A673 (cell line): ENCODE data around the gene PDE4C. TPM values are rescaled to one million over a fixed set of nuclear protein-coding genes. Genes with fewer than 3 reads are reported as not detected.

Source experiments
- BruUV-seq: library from RNA; stranded (reverse); fragments of 400-500 nt; replicated peaks from 2 replicates; lab custom pipeline; 2021; lab: Mats Ljungman, UMichigan
- CTCF ChIA-PET: fragments of 300-600 bp; sonication (Branson Sonifier 250); formaldehyde crosslinking; loops from one replicate; lab custom pipeline; 2022; ENCODE audit warnings: antibody characterized with exemption; lab: Charles Lee
- POLR2A ChIA-PET: fragments of 300-600 bp; sonication (Branson Sonifier 250); formaldehyde crosslinking; loops from one replicate; lab custom pipeline; 2022; ENCODE audit warnings: antibody characterized with exemption; ENCODE audit not compliant: low non-redundant PET; lab: Charles Lee
- DNase-seq: peaks from one replicate; pipeline ENCODE4 v3.0.0-alpha.2; 2015; ENCODE audit warnings: low spot score
- H3K27ac ChIP-seq: fragments of 200-600 bp; sonication (generic); 2 replicates; pipeline ENCODE4 v1.5.1; 2016; ENCODE audit warnings: mixed run types, low read depth, mild to moderate bottlenecking, mixed read lengths, antibody characterized with exemption, low read length; ENCODE audit not compliant: poor library complexity, severe bottlenecking
- H3K27me3 ChIP-seq: fragments of 200-600 bp; sonication (generic); replicated peaks from 2 replicates; pipeline ENCODE4 v1.6.1; 2017; ENCODE audit warnings: mixed run types, low read depth, mild to moderate bottlenecking, mixed read lengths, antibody characterized with exemption, low read length; ENCODE audit not compliant: insufficient read depth, poor library complexity
- H3K36me3 ChIP-seq: fragments of 200-600 bp; sonication (generic); 2 replicates; pipeline ENCODE4 v1.6.1; 2016; ENCODE audit warnings: mixed run types, mild to moderate bottlenecking, mixed read lengths, antibody characterized with exemption, low read length; ENCODE audit not compliant: insufficient read depth, poor library complexity, severe bottlenecking
- H3K4me1 ChIP-seq: fragments of 200-600 bp; sonication (generic); 2 replicates; pipeline ENCODE4 v1.6.1; 2017; ENCODE audit warnings: mixed run types, mild to moderate bottlenecking, mixed read lengths, antibody characterized with exemption, low read length; ENCODE audit not compliant: insufficient read depth, poor library complexity, severe bottlenecking
- H3K4me3 ChIP-seq: fragments of 200-600 bp; sonication (generic); 2 replicates; pipeline ENCODE4 v1.5.1; 2016; ENCODE audit warnings: low read depth, mixed run types, mild to moderate bottlenecking, mixed read lengths, low read length; ENCODE audit not compliant: poor library complexity, severe bottlenecking
- H3K9me3 ChIP-seq: fragments of 200-600 bp; sonication (generic); 2 replicates; pipeline ENCODE4 v1.6.1; 2016; ENCODE audit warnings: mixed run types, low read depth, mild to moderate bottlenecking, mixed read lengths, antibody characterized with exemption, low read length; ENCODE audit not compliant: poor library complexity, severe bottlenecking
- EZH2 ChIP-seq: fragments of 200-600 bp; sonication (generic); IDR thresholded peaks from 2 replicates; pipeline ENCODE4 v1.6.1; 2017; ENCODE audit warnings: borderline replicate concordance, low read depth, mild to moderate bottlenecking, mixed read lengths, antibody characterized with exemption, low read length; ENCODE audit not compliant: poor library complexity, severe bottlenecking
- intact Hi-C: fragments of 100-400 bp; cut with micrococcal nuclease; formaldehyde crosslinking; loops from one replicate; pipeline ENCODE4 v1.10.0; 2022; ENCODE audit not compliant: unreplicated experiment
- total RNA-seq: library from RNA; stranded (reverse); gene quantifications from 2 replicates; pipeline ENCODE4 v1.2.3, GENCODE V29; 2021
- TF ChIP-seq, protein P1 (sequence below): fragments of 300-800, 200-600 bp; sonication (generic); conservative IDR thresholded peaks from 2 replicates; pipeline ENCODE4 v1.5.1; 2017; ENCODE audit warnings: low read depth, mild to moderate bottlenecking, antibody characterized with exemption, low read length, moderate library complexity, mixed read lengths

Gene PDE4C
- total RNA-seq, 1 experiment from 2014 or later, result not detected

DNA sequence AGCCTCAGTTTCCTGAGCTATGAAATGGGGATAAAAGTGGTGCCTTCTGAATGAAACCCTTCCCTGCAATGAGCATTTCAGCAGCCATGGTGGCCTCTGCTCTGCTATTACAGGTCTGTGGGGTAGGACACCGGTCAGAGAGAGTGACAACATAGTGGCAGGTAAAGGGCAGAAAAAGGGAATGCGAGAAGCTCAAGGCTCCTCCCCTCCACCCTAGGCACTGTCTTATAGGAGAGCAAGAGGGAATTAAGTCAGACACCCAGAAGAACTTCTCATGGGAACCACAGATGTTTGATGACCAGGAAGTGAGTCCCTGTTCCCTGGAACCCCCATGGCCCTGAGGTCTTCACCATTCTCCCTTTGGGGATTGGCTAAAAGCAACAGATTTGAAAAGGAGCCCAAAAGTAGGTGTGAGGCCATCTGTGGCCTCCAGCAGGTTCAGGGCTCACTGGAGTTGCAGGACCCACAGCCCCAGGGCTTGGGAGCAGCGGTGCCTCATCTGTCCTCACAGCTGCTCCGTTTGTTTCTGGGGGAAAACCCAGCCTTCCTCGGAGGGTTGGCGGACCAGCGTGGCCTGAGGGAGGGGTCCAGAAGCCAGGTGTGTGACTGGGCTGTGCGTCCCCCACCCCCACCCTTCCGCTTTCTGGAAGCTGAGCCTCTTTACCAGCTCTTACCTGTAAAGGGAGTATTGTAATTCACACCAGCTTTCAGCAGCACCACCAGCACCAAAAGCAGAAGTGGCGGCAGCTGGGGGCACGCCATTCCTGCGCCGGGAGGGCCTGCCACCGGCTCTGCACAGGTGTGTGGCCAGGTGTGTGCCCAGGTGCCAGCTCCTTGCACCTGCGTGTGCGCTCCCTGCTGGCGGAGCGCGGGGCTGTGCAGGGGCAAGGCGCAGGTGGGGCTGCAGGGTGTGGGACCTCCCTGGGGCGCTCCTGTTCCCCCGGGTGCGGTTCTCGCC lies 28.6 kb upstream of the PDE4C start:
- no peaks in the 10 kb centered on the region for H3K9me3 ChIP-seq
- no peaks in the 10 kb centered on the region for H3K4me1 ChIP-seq
- BruUV-seq, result no TSS peak
- ChIA-PET CTCF (interaction anchor here (1.3 to 1.8 kb wide), 2 partner anchors 133 to 142 kb away, joined by 4 to 8 read pairs; no protein-coding TSS in a partner anchor), POLR2A (no interaction called here)
- no peak for DNase-seq
- peaks cover 6% of the 10 kb centered on the region for H3K27me3 ChIP-seq
- no peak overlapping the region for H3K27ac ChIP-seq
- no peaks in the 10 kb centered on the region for H3K36me3 ChIP-seq
- no peak for TF ChIP-seq EZH2
- TF ChIP-seq, protein P1, sequence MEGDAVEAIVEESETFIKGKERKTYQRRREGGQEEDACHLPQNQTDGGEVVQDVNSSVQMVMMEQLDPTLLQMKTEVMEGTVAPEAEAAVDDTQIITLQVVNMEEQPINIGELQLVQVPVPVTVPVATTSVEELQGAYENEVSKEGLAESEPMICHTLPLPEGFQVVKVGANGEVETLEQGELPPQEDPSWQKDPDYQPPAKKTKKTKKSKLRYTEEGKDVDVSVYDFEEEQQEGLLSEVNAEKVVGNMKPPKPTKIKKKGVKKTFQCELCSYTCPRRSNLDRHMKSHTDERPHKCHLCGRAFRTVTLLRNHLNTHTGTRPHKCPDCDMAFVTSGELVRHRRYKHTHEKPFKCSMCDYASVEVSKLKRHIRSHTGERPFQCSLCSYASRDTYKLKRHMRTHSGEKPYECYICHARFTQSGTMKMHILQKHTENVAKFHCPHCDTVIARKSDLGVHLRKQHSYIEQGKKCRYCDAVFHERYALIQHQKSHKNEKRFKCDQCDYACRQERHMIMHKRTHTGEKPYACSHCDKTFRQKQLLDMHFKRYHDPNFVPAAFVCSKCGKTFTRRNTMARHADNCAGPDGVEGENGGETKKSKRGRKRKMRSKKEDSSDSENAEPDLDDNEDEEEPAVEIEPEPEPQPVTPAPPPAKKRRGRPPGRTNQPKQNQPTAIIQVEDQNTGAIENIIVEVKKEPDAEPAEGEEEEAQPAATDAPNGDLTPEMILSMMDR, result no peak
- intact Hi-C loops, result loop anchor here (5.0 kb wide), 1 partner anchor 248 kb away; the partner anchor contains the start of gene ARRDC2
- no peak overlapping the region for H3K4me3 ChIP-seq

DNA sequence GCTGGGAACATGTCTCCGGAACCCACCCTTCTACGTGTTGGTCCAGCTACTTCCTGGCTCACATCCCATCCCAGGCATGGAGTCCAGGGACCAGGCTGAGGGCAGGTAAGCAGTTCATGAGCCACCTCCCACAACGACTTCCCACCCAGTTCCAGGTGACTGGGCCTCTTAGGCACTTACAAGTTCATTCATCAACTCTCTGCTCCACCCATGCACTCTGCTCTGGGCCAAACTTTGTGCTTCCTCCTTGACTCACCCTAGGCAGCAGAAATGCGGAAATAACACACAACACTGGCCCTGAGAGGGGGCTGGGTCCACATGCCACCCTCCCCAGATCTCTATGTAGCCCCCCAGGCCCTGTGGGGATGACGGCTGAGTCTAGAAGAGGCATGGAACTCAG lies 27.5 kb upstream of the PDE4C start:
- CTCF ChIA-PET, result interaction anchor here (0.5 to 1.8 kb wide), 6 partner anchors 26 to 597 kb away, joined by 3 to 12 read pairs (median 4); no protein-coding TSS in a partner anchor
- Histone ChIP-seq H3K9me3 (no peaks in the 10 kb centered on the region), H3K27ac (no peak overlapping the region), H3K36me3 (no peaks in the 10 kb centered on the region), H3K4me3 (no peak overlapping the region), H3K4me1 (no peaks in the 10 kb centered on the region), H3K27me3 (peaks cover 6% of the 10 kb centered on the region)
- POLR2A ChIA-PET, result no interaction called here
- DNase-seq, result no peak
- TF ChIP-seq, protein P1, result no peak
- TF ChIP-seq EZH2, result no peak
- no TSS peak for BruUV-seq
- intact Hi-C loops, result loop anchor here (2.0 to 5.0 kb wide), 2 partner anchors 45 to 246 kb away; partner anchors contain the start of gene ARRDC2

DNA sequence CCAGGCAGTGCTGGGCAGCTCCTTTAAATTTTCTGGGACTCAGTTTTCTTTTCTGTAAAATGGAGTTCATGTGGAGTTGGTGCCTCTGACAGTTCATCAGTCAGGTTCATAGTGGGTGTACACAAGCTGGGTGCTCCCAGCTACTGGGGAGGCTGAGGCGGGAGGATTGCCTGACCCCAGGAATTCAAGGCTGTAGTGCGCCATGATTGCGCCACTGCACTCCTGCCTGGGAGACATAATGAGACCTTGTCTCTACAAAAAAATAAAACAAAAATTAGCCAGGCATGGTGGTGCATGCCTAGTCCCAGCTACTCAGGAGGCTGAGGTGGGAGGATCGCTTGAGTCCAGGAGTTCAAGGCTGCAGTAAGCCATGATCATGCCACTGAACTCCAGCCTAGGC lies 26.9 kb upstream of the PDE4C start:
- ChIA-PET CTCF (interaction anchor here (0.5 to 2.1 kb wide), 5 partner anchors 27 to 73 kb away, joined by 3 to 45 read pairs (median 5); partner anchors contain the start of gene MPV17L2), POLR2A (no interaction called here)
- no peak for TF ChIP-seq EZH2
- TF ChIP-seq, protein P1, result no peak
- Histone ChIP-seq H3K4me1 (no peaks in the 10 kb centered on the region), H3K36me3 (no peaks in the 10 kb centered on the region), H3K27me3 (peaks cover 6% of the 10 kb centered on the region), H3K4me3 (no peak overlapping the region), H3K9me3 (no peaks in the 10 kb centered on the region), H3K27ac (no peak overlapping the region)
- no peak for DNase-seq
- intact Hi-C loops, result loop anchor here (2.0 to 5.0 kb wide), 2 partner anchors 44 to 246 kb away; partner anchors contain the start of gene ARRDC2
- BruUV-seq, result no TSS peak
